K562 (cell line): Measurements from ENCODE around the gene SLC4A3. TPM values are rescaled to one million over a fixed set of nuclear protein-coding genes. Genes with fewer than 3 reads are reported as not detected.
"Not testable (repeated sequence)": the region's sequence is repeated elsewhere in the genome, so short reads cannot be mapped to it uniquely, and the experiment has no call there.

ENCODE experiments used
- ATAC-seq: fragments of 200-7000 bp; cut with Tn5 transposase; 3 replicates; pipeline ENCODE4 v1.9.1; 2020; ENCODE audit warnings: moderate library complexity
- BruUV-seq: library from RNA; stranded (reverse); fragments of 400-500 nt; replicated peaks from 2 replicates; lab custom pipeline; 2021; lab: Mats Ljungman, UMichigan
- CTCF ChIA-PET: fragments of 300-600 bp; formaldehyde crosslinking; extraction: SDS; loops from one replicate; lab custom pipeline; 2021; ENCODE audit warnings: low intra/inter-chr PET ratio; lab: Yijun Ruan, JAX
- POLR2A ChIA-PET: fragments of 300-600, 350-650 bp; sonication (Branson Sonifier 250); formaldehyde crosslinking; extraction: SDS; loops from one replicate; lab custom pipeline; 2021; ENCODE audit warnings: antibody characterized with exemption, inconsistent platforms; lab: Yijun Ruan, JAX
- DNase-seq, 4 experiments: peaks; one replicate each; pipeline versions ENCODE4 v3.0.0 to v3.0.0-alpha.2; 2011 to 2018; ENCODE audit warnings: low spot score in 3 of 4, mixed read lengths in 3 of 4; ENCODE audit errors: extremely low read depth in 1 of 4
- FAIRE-seq: peaks from 2 replicates; lab custom pipeline; 2011; peaks lifted over from hg19 to GRCh38; lab: Jason Lieb, UNC
- H2AFZ ChIP-seq: 2 replicates; pipeline ENCODE4 v1.6.0; 2011; ENCODE audit warnings: low read depth, low read length, control low read depth, inconsistent platforms
- H3K27ac ChIP-seq: fragments of 200-600 bp; 3 replicates; pipeline ENCODE4 v1.8.0; 2011; ENCODE audit warnings: low read depth, mild to moderate bottlenecking, control low read depth, inconsistent platforms, low read length, moderate library complexity, mixed read lengths; ENCODE audit errors: extremely low read depth
- H3K27me3 ChIP-seq, 2 experiments: fragments of 300-600 bp in 1 of 2; 2 replicates in 1 of 2; 3 replicates in 1 of 2; pipeline versions ENCODE4 v1.6.0 to v1.8.0; 2011; ENCODE audit warnings: inconsistent platforms in 2 of 2, low read length in 2 of 2, mild to moderate bottlenecking in 1 of 2, mixed read lengths in 1 of 2, moderate library complexity in 1 of 2; ENCODE audit not compliant: control insufficient read depth in 2 of 2, insufficient read depth in 2 of 2
- H3K36me3 ChIP-seq: fragments of 300-600 bp; 3 replicates; pipeline ENCODE4 v1.8.0; 2011; ENCODE audit warnings: mild to moderate bottlenecking, low read length, inconsistent platforms; ENCODE audit not compliant: control insufficient read depth, insufficient read depth
- H3K4me1 ChIP-seq, 2 experiments: fragments of 200-600 bp in 1 of 2; replicated peaks in 1 of 2; 2 replicates in 1 of 2; 3 replicates in 1 of 2; pipeline versions ENCODE4 v1.5.1 to v1.8.0; 2011; ENCODE audit warnings: inconsistent platforms in 2 of 2, low read length in 2 of 2, mild to moderate bottlenecking in 1 of 2, mixed read lengths in 1 of 2, moderate library complexity in 1 of 2; ENCODE audit not compliant: control insufficient read depth in 2 of 2, insufficient read depth in 2 of 2
- H3K4me2 ChIP-seq: 2 replicates; pipeline ENCODE4 v1.6.1; 2011; ENCODE audit warnings: low read length, control low read depth, inconsistent platforms, mixed read lengths; ENCODE audit not compliant: insufficient read depth
- H3K4me3 ChIP-seq: fragments of 200-600 bp; sonication (generic), shearing (Covaris generic); 2 replicates; pipeline ENCODE4 v1.5.1; 2016; ENCODE audit warnings: control low read depth, inconsistent platforms
- H3K79me2 ChIP-seq: fragments of 200-600 bp; 3 replicates; pipeline ENCODE4 v1.8.0; 2011; ENCODE audit warnings: low read length, inconsistent platforms; ENCODE audit not compliant: control insufficient read depth, insufficient read depth
- H3K9ac ChIP-seq, 2 experiments: 2 replicates each; pipeline versions ENCODE4 v1.6.0 to v1.6.1; 2011; ENCODE audit warnings: low read depth in 2 of 2, low read length in 2 of 2, control low read depth in 1 of 2, inconsistent platforms in 1 of 2, mild to moderate bottlenecking in 1 of 2, mixed read lengths in 1 of 2; ENCODE audit not compliant: insufficient read depth in 1 of 2
- H3K9me1 ChIP-seq: one replicate; pipeline ENCODE4 v1.6.0; 2011; ENCODE audit warnings: inconsistent platforms, mild to moderate bottlenecking, low read length, moderate library complexity; ENCODE audit not compliant: control insufficient read depth, insufficient read depth
- H3K9me3 ChIP-seq: replicated peaks from 2 replicates; pipeline ENCODE4 v1.5.1; 2011; ENCODE audit warnings: low read depth, low read length, inconsistent platforms; ENCODE audit not compliant: control insufficient read depth, insufficient read depth
- H4K20me1 ChIP-seq: replicated peaks from 2 replicates; pipeline ENCODE4 v1.6.1; 2011; ENCODE audit warnings: low read length, inconsistent platforms, mixed read lengths; ENCODE audit not compliant: control insufficient read depth, insufficient read depth
- C11orf30 ChIP-seq: fragments of 450-650 bp; IDR thresholded peaks from 2 replicates; pipeline ENCODE4 v1.6.1; 2016; ENCODE audit warnings: low read depth, mild to moderate bottlenecking
- HMG20A ChIP-seq: fragments of 450-650 bp; formaldehyde crosslinking; conservative IDR thresholded peaks from 2 replicates; pipeline ENCODE4 v1.4.0; 2020; ENCODE audit warnings: mild to moderate bottlenecking, mixed read lengths
- IFI16 ChIP-seq: fragments of 250-450 bp; sonication (Bioruptor Pico); IDR thresholded peaks from 2 replicates; pipeline ENCODE4 v2.1.2; 2022; ENCODE audit warnings: mild to moderate bottlenecking, inconsistent platforms
- NONO ChIP-seq, 2 experiments: fragments of 200-400 bp in 1 of 2; fragments of 450-650 bp in 1 of 2; formaldehyde crosslinking in 1 of 2; IDR thresholded peaks; 2 replicates each; pipeline ENCODE4 v1.6.1; 2017; ENCODE audit warnings: low read depth in 2 of 2, mild to moderate bottlenecking in 2 of 2, moderate library complexity in 2 of 2, low read length in 1 of 2
- NR3C1 ChIP-seq: sonication (generic); formaldehyde crosslinking; IDR thresholded peaks from 2 replicates; pipeline ENCODE4 v1.8.1; 2022; ENCODE audit warnings: missing genetic modification reagents
- U2AF1 ChIP-seq: fragments of 200-400 bp; formaldehyde crosslinking; optimal IDR thresholded peaks from 2 replicates; pipeline ENCODE3; 2017; ENCODE audit warnings: mild to moderate bottlenecking, low read depth, low read length, moderate library complexity
- XRCC5 ChIP-seq: fragments of 200-400 bp; formaldehyde crosslinking; IDR thresholded peaks from 2 replicates; pipeline ENCODE4 v1.6.1; 2017; ENCODE audit warnings: low read depth, mild to moderate bottlenecking, low read length
- WGBS: fragments of 100-300 bp; shearing (Covaris generic); methylation state at CpG from one replicate; pipeline ENCODE4 v1.1.6; 2016; ENCODE audit warnings: low coverage, mixed read lengths; ENCODE audit not compliant: insufficient coverage; ENCODE audit errors: missing lambda C conversion rate; 5-methylcytosine and 5-hydroxymethylcytosine counted together
- in situ Hi-C: fragments of 300-500 bp; cut with MboI; formaldehyde crosslinking; loops from 4 replicates; pipeline ENCODE4 v1.15.0; 2018; ENCODE audit warnings: inconsistent platforms, mixed read lengths
- intact Hi-C: fragments of 100-400 bp; cut with micrococcal nuclease; formaldehyde crosslinking; loops from 2 replicates; pipeline ENCODE4 v1.14.2; 2022
- polyA plus RNA-seq, 8 experiments: library from polyadenylated mRNA; depleted of rRNA in 4 of 8; stranded (reverse) in 5 of 8; unstranded in 3 of 8; fragments of >200 nt; fragmentation: Nextera tagmentation in 2 of 8; fragmentation: Illumina TruSeq in 1 of 8; extraction: Ambion mirVana in 2 of 8; extraction: Trizol in 1 of 8; gene quantifications; 2 replicates each; pipeline versions ENCODE4 v1.2.1 to v1.2.3, GENCODE V29; 2011 to 2014; ENCODE audit warnings: inconsistent platforms in 1 of 8, missing spikeins in 1 of 8
- total RNA-seq, 7 experiments: library from RNA; depleted of rRNA in 6 of 7; stranded (reverse); fragments of >200 nt in 6 of 7; fragmentation: Illumina TruSeq in 2 of 7; extraction: Trizol in 2 of 7; gene quantifications; 2 replicates each; pipeline versions ENCODE4 v1.2.1 to v1.2.3, GENCODE V29; 2011 to 2021; ENCODE audit warnings: low replicate concordance in 1 of 7
- TF ChIP-seq, protein P1 (sequence below): sonication (generic); formaldehyde crosslinking; IDR thresholded peaks from 2 replicates; pipeline ENCODE4 v1.8.0; 2023; ENCODE audit warnings: mild to moderate bottlenecking, missing genetic modification reagents

The SLC4A3 gene
- total and polyA plus RNA-seq, 9 of the 15 experiments (the other 6 are each of a cell fraction or from before 2014, with no cell fraction given) = 0.04 to 0.31 (median 0.16) TPM; not detected in 5

- BruUV-seq = no TSS peak
- intact Hi-C loops (no loop called here), in situ Hi-C loops (no loop called here)
- TF ChIP-seq NR3C1 = no peak
- no peak for TF ChIP-seq HMG20A (CRISPR knock-in tag)
- no peak for TF ChIP-seq IFI16
- TF ChIP-seq U2AF1 = no peak
- TF ChIP-seq XRCC5 = no peak
- no peak for TF ChIP-seq C11orf30
- TF ChIP-seq NONO (IDR thresholded peaks at IDR 0.05; ENCODE audit: low read depth in 2 of 2, low read length in 1 of 2) = no peak
- TF ChIP-seq, protein P1, sequence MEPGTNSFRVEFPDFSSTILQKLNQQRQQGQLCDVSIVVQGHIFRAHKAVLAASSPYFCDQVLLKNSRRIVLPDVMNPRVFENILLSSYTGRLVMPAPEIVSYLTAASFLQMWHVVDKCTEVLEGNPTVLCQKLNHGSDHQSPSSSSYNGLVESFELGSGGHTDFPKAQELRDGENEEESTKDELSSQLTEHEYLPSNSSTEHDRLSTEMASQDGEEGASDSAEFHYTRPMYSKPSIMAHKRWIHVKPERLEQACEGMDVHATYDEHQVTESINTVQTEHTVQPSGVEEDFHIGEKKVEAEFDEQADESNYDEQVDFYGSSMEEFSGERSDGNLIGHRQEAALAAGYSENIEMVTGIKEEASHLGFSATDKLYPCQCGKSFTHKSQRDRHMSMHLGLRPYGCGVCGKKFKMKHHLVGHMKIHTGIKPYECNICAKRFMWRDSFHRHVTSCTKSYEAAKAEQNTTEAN = no peak
- no peaks in the 10 kb centered on the region for H3K9me1 ChIP-seq
- H3K27ac ChIP-seq = no peak overlapping the region
- no peak overlapping the region for H3K4me2 ChIP-seq
- no peaks in the 10 kb centered on the region for H3K36me3 ChIP-seq
- H4K20me1 ChIP-seq = no peaks in the 10 kb centered on the region
- no peak overlapping the region for H3K4me3 ChIP-seq
- no peak for ATAC-seq
- H3K9me3 ChIP-seq = no peaks in the 10 kb centered on the region
- ChIA-PET POLR2A (no interaction called here), CTCF (no interaction called here)
- no peak for DNase-seq
- WGBS = 44% methylated on average over 7 of the region's 8 CpGs
- H3K79me2 ChIP-seq = no peaks in the 10 kb centered on the region
- FAIRE-seq = no peak
- H3K27me3 ChIP-seq = no peaks in the 10 kb centered on the region
- H3K4me1 ChIP-seq = peaks cover 0 to 4% of the 10 kb centered on the region in 2 experiments; a peak in 3 of 5 replicates
- 0 out of 2 replicates have a peak overlapping the region, but pooled peaks have one; percentile 45 for H2AFZ ChIP-seq
- H3K9ac ChIP-seq = no peak overlapping the region
Measured at GRCh38 chr2:219650426-219651248, 23.2 kb downstream of the SLC4A3 start.

DNA sequence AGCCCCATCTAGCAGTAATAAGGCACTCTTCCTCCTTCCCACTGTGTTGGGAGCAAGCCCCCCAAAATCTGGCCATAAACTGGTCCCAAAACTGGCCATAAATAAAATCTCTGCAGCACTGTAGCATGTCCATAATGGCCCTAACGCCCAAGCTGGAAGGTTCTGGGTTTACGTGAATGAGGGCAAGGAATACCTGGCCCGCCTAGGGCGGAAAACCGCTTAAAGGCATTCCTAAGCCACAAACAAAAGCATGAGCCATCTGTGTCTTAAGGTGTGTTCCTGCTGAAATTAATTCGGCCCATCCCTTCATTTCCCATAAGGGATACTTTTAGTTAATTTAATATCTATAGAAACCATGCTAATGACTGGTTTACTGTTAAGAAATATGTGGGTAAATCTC is 24.2 kb downstream of the SLC4A3 start:
- H3K4me1 ChIP-seq, H4K20me1 ChIP-seq, H3K9me1 ChIP-seq, FAIRE-seq, H3K9ac ChIP-seq, H3K27ac ChIP-seq, H3K79me2 ChIP-seq, H3K9me3 ChIP-seq, intact Hi-C loops, in situ Hi-C loops, H3K27me3 ChIP-seq, ATAC-seq, CTCF ChIA-PET, POLR2A ChIA-PET, H2AFZ ChIP-seq, H3K4me3 ChIP-seq, H3K36me3 ChIP-seq, H3K4me2 ChIP-seq, BruUV-seq, DNase-seq: not testable (repeated sequence)
- 64% methylated on average over 4 of the region's 6 CpGs for WGBS
